ENCODE results near the gene MT1A.

DNA sequence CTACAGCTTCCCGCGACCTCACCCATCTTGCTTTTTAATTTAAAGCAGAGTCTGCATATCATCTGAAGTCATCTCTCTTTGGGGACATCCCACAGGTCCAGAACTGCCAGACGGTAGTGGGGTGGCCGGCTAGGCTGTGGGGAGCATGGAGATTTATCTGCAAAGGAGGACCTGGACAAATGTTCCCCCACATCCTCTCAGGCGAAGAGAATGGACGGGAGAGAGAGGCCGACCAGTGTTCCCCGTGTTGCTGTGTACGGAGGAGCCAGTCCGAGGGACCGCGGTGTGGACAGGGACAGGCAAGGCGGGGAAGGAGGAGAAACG is 6.7 kb upstream of the MT1A start:
- no peak for TF ChIP-seq SUPT20H (IDR thresholded peaks at IDR 0.05; ENCODE audit: borderline replicate concordance, control insufficient read depth, low read depth, low read length)
- TF ChIP-seq, protein P1, sequence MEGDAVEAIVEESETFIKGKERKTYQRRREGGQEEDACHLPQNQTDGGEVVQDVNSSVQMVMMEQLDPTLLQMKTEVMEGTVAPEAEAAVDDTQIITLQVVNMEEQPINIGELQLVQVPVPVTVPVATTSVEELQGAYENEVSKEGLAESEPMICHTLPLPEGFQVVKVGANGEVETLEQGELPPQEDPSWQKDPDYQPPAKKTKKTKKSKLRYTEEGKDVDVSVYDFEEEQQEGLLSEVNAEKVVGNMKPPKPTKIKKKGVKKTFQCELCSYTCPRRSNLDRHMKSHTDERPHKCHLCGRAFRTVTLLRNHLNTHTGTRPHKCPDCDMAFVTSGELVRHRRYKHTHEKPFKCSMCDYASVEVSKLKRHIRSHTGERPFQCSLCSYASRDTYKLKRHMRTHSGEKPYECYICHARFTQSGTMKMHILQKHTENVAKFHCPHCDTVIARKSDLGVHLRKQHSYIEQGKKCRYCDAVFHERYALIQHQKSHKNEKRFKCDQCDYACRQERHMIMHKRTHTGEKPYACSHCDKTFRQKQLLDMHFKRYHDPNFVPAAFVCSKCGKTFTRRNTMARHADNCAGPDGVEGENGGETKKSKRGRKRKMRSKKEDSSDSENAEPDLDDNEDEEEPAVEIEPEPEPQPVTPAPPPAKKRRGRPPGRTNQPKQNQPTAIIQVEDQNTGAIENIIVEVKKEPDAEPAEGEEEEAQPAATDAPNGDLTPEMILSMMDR (IDR thresholded peaks at IDR 0.05 in 2 of 3, conservative IDR thresholded peaks at IDR 0.05 in 1 of 3; ENCODE audit: control insufficient read depth in 2 of 3, extremely low read depth in 1 of 3, insufficient read depth in 1 of 3, low read depth in 3 of 3, low read length in 3 of 3) = no peak
- TF ChIP-seq RAD21 (IDR thresholded peaks at IDR 0.05; ENCODE audit: insufficient read depth, low read depth, low read length) = no peak
- TF ChIP-seq NR2C1 (IDR thresholded peaks at IDR 0.05) = no peak
- no peak for TF ChIP-seq POLR2A (IDR thresholded peaks at IDR 0.05; ENCODE audit: low read depth, low read length)
- TF ChIP-seq CREB1 (IDR thresholded peaks at IDR 0.05; ENCODE audit: low read depth) = no peak
- no peak for TF ChIP-seq NFIC (IDR thresholded peaks at IDR 0.05; ENCODE audit: low read depth, low read length)

Measured in GM12878 (cell line).